ENCODE data around the gene ANGPTL8.

The ANGPTL8 gene

DNA sequence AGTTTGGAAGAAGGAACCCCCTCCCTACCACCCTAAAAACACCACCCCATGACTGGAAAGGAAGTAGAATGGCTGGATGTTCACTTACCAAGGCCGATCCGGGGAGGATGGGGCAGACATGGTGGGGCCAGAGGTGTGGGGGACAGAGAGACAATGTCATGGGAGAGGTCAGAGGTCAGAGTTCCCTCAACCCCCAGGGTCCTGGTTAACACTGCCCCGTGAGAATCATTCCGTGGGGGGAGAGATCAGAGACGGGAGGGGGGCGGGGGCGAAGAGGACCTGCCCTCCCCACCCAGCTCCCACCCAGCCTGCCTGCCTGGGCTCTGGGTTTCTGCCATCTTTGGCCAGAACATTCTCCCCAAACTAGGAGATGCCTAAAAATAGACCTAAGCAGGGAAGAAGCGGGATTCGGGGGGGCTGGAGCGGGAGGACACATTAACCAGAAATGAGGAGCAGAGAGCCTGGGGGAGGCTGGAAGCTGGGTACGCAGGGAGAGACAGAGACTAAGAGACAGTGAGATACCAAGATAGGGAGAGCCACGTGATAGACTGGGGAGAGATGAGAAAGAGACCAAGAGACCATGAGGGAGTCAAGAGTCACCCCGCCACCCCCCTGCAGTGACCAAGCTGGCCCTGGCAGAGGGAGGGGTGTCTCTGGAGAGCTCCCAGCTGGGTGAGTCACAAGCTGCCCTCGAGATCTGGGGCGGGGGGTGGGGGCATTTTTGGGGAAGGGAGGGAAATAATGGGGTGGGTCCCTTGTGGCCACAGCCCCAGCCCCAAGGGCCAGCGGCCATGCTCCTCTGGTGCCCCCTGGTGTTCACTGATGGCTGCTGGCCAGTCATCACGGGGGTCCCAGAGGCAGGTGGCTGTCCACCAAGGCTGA, 36.0 kb upstream of the ANGPTL8 start:
- Histone ChIP-seq H3K4me3 (ENCODE audit: insufficient read depth, low read depth, low read length, poor library complexity, severe bottlenecking) (no peak overlapping the region), H3K27me3 (replicated peaks; ENCODE audit: control insufficient read depth, insufficient read depth, low read length, poor library complexity, severe bottlenecking) (no peaks in the 10 kb centered on the region), H3K9me3 (ENCODE audit: control insufficient read depth, low read length) (no peaks in the 10 kb centered on the region), H3K36me3 (ENCODE audit: control insufficient read depth, insufficient read depth, low read length) (no peaks in the 10 kb centered on the region), H3K27ac (ENCODE audit: insufficient read depth, low read length, poor library complexity, severe bottlenecking) (no peak overlapping the region), H3K4me1 (ENCODE audit: control insufficient read depth, insufficient read depth, low read length, poor library complexity, severe bottlenecking) (no peaks in the 10 kb centered on the region)
- DNase-seq: peak in 1 of 3 donors; percentile 21

DNA sequence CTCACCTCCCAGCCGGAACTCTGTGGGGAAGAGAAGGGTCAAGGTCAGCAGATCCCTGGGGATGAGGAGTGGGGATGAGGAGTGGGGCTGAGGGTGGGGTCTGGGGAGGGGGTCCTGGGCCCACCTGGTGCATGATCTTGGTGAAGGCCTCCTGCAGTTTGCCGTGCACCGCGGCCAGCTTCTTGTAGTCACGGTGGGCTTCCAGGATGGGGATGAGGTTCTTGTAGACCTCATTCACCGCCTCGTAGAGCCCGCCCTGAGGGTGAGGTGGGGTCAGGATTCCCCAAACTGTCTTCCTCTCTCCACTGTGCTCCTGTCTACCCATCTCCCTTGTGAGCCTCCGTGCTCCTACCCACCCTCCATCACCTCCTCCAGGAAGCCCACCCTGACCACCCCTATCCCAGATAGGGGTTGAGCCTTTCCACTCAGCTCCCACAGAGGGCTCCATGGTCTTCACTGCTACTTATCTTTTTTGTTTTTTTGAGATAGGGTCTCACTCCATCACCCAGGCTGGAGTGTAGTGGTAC, 35.3 kb upstream of the ANGPTL8 start:
- Histone ChIP-seq H3K27ac (ENCODE audit: insufficient read depth, low read length, poor library complexity, severe bottlenecking) (no peak overlapping the region), H3K4me3 (ENCODE audit: insufficient read depth, low read depth, low read length, poor library complexity, severe bottlenecking) (no peak overlapping the region), H3K4me1 (ENCODE audit: control insufficient read depth, insufficient read depth, low read length, poor library complexity, severe bottlenecking) (no peaks in the 10 kb centered on the region)

GRCh38 chr19:11204943-11205349, 34.5 kb upstream of the ANGPTL8 start:
- Histone ChIP-seq H3K4me3 (ENCODE audit: insufficient read depth, low read depth, low read length, poor library complexity, severe bottlenecking) (no peak overlapping the region), H3K27ac (ENCODE audit: insufficient read depth, low read length, poor library complexity, severe bottlenecking) (no peak overlapping the region), H3K27me3 (replicated peaks; ENCODE audit: control insufficient read depth, insufficient read depth, low read length, poor library complexity, severe bottlenecking) (no peaks in the 10 kb centered on the region), H3K9me3 (ENCODE audit: control insufficient read depth, low read length) (no peaks in the 10 kb centered on the region), H3K36me3 (ENCODE audit: control insufficient read depth, insufficient read depth, low read length) (no peaks in the 10 kb centered on the region), H3K4me1 (ENCODE audit: control insufficient read depth, insufficient read depth, low read length, poor library complexity, severe bottlenecking) (no peaks in the 10 kb centered on the region)
- no peak for DNase-seq

More for the DNA sequence above, 35.3 kb upstream of the ANGPTL8 start:
- Histone ChIP-seq H3K36me3 (ENCODE audit: control insufficient read depth, insufficient read depth, low read length) (no peaks in the 10 kb centered on the region), H3K9me3 (ENCODE audit: control insufficient read depth, low read length) (no peaks in the 10 kb centered on the region), H3K27me3 (replicated peaks; ENCODE audit: control insufficient read depth, insufficient read depth, low read length, poor library complexity, severe bottlenecking) (no peaks in the 10 kb centered on the region)
- no peak for DNase-seq

DNA sequence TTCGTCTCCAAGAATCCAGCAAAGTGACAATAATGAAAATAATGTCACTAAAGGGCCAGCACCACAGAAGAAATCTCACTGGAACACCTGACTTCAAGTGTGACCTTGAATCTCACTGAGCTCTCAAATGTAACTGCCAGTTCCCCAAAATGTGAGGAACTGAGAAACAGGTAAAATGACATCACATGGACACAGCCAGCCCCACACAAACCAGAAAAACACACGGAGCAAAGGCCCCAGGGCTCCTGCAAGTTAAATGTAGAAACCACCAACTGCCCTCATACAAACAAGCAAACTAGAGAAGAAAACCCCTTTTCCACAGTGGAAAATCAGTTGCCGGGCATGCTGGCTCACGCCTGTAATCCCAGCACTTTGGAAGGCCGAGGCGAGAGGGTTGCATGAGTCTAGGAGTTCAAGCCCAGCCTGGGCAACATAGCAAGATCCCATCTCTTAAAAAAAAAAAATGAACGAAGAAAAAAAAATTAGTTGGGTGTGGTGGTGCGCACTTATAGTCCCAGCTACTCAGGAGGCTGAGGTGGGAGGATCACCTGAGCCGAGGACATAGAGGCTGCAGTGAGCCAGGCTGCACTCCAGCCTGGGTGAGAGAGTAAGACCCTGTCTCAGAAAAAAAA, 33.4 kb upstream of the ANGPTL8 start:
- H3K9me3 ChIP-seq (ENCODE audit: control insufficient read depth, low read length): no peaks in the 10 kb centered on the region
- no peak overlapping the region for H3K27ac ChIP-seq (ENCODE audit: insufficient read depth, low read length, poor library complexity, severe bottlenecking)
- no peaks in the 10 kb centered on the region for H3K27me3 ChIP-seq (replicated peaks; ENCODE audit: control insufficient read depth, insufficient read depth, low read length, poor library complexity, severe bottlenecking)
- no peaks in the 10 kb centered on the region for H3K36me3 ChIP-seq (ENCODE audit: control insufficient read depth, insufficient read depth, low read length)
- no peak for DNase-seq
- no peaks in the 10 kb centered on the region for H3K4me1 ChIP-seq (ENCODE audit: control insufficient read depth, insufficient read depth, low read length, poor library complexity, severe bottlenecking)
- no peak overlapping the region for H3K4me3 ChIP-seq (ENCODE audit: insufficient read depth, low read depth, low read length, poor library complexity, severe bottlenecking)

DNA sequence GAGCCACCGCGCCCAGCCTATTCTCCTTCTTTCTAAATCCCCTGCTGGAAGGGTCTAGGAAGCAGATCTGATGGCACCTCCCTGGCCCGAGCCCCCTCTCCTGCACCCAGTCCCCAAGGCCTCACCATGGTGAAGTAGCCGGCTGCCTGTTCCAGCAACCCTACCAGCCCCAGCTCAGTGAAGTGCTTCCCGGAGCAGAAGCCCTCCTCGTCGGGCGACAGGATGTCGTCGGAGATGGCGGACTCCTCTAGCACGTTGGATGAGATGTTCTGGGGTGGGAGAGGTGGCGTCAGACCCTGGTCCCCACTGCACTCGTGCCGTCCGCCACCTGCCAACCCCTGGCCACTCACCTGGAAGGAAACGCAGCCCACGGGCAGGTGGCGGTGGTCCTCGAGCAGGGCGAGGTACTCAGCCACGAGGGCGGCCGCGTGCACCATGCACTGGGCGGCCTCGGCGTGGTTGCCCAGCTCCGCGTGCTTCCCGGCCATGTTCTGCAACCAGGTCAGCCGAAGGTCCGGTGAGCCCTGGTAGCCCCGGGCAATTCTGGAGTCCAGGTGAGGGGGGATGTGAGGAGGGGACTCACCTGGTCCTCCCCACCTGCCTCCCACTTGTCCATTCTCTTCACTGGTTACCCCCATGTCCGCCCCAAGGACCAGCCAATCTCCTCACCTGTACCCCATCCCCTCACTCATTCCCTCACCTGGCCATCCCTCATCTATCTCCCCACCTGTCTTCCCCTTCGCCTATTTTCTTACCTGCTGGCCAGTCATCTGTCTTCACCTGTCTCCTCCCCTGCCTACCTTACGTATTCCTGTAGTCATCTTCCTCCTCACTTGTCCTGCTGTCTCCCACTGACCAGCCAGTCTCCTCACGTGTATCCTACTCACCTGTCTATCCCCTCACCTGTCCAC, 30.6 kb upstream of the ANGPTL8 start:
- Histone ChIP-seq H3K4me3 (ENCODE audit: insufficient read depth, low read depth, low read length, poor library complexity, severe bottlenecking) (no peak overlapping the region), H3K9me3 (ENCODE audit: control insufficient read depth, low read length) (no peaks in the 10 kb centered on the region), H3K27ac (ENCODE audit: insufficient read depth, low read length, poor library complexity, severe bottlenecking) (no peak overlapping the region), H3K36me3 (ENCODE audit: control insufficient read depth, insufficient read depth, low read length) (no peaks in the 10 kb centered on the region), H3K27me3 (replicated peaks; ENCODE audit: control insufficient read depth, insufficient read depth, low read length, poor library complexity, severe bottlenecking) (no peaks in the 10 kb centered on the region), H3K4me1 (ENCODE audit: control insufficient read depth, insufficient read depth, low read length, poor library complexity, severe bottlenecking) (no peaks in the 10 kb centered on the region)
- DNase-seq: no peak

GRCh38 chr19:11209839-11210655, 29.4 kb upstream of the ANGPTL8 start:
- no peaks in the 10 kb centered on the region for H3K36me3 ChIP-seq (ENCODE audit: control insufficient read depth, insufficient read depth, low read length)
- no peaks in the 10 kb centered on the region for H3K4me1 ChIP-seq (ENCODE audit: control insufficient read depth, insufficient read depth, low read length, poor library complexity, severe bottlenecking)
- no peaks in the 10 kb centered on the region for H3K9me3 ChIP-seq (ENCODE audit: control insufficient read depth, low read length)
- no peak for DNase-seq
- no peaks in the 10 kb centered on the region for H3K27me3 ChIP-seq (replicated peaks; ENCODE audit: control insufficient read depth, insufficient read depth, low read length, poor library complexity, severe bottlenecking)
- no peak overlapping the region for H3K4me3 ChIP-seq (ENCODE audit: insufficient read depth, low read depth, low read length, poor library complexity, severe bottlenecking)
- H3K27ac ChIP-seq (ENCODE audit: insufficient read depth, low read length, poor library complexity, severe bottlenecking): no peak overlapping the region

DNA sequence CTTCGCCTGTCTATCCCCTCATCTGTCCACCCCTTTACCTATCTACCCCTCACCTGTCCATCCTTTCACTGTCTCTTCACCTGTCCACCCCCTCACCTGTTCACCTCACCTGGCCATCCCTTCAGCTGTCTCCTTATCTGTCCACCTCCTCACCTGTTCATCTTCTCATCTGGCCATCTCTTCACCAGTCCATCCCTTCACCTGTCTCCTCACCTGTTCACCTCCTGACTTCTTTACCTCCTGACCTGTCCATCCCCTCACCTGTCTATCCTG, 28.8 kb upstream of the ANGPTL8 start:
- no peak for DNase-seq
- Histone ChIP-seq H3K27ac (ENCODE audit: insufficient read depth, low read length, poor library complexity, severe bottlenecking) (no peak overlapping the region), H3K4me1 (ENCODE audit: control insufficient read depth, insufficient read depth, low read length, poor library complexity, severe bottlenecking) (no peaks in the 10 kb centered on the region), H3K9me3 (ENCODE audit: control insufficient read depth, low read length) (no peaks in the 10 kb centered on the region), H3K27me3 (replicated peaks; ENCODE audit: control insufficient read depth, insufficient read depth, low read length, poor library complexity, severe bottlenecking) (no peaks in the 10 kb centered on the region), H3K4me3 (ENCODE audit: insufficient read depth, low read depth, low read length, poor library complexity, severe bottlenecking) (no peak overlapping the region), H3K36me3 (ENCODE audit: control insufficient read depth, insufficient read depth, low read length) (no peaks in the 10 kb centered on the region)

DNA sequence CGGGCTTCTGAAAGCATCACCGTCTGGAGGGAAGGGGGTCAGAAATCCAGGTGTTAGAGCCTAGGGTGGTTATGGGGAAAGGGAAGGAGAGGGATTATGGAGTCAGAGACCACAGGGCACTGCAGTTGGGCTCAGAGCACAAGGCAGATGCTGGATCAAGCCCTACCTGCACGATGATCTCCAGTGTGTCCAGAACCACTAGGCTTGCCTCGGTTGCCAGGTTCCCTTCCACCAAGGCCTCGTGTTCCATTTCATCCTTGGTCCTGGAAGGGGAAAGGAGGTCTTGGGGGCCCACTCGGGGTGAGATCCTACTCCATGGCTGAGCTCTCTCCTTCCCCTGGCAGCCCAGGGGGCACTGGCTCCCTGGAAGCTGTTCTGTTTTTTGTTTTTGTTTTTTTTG, 25.0 kb upstream of the ANGPTL8 start:
- no peaks in the 10 kb centered on the region for H3K9me3 ChIP-seq (ENCODE audit: control insufficient read depth, low read length)
- DNase-seq: no peak
- no peaks in the 10 kb centered on the region for H3K27me3 ChIP-seq (replicated peaks; ENCODE audit: control insufficient read depth, insufficient read depth, low read length, poor library complexity, severe bottlenecking)
- H3K36me3 ChIP-seq (ENCODE audit: control insufficient read depth, insufficient read depth, low read length): no peaks in the 10 kb centered on the region
- no peak overlapping the region for H3K4me3 ChIP-seq (ENCODE audit: insufficient read depth, low read depth, low read length, poor library complexity, severe bottlenecking)
- H3K27ac ChIP-seq (ENCODE audit: insufficient read depth, low read length, poor library complexity, severe bottlenecking): no peak overlapping the region
- H3K4me1 ChIP-seq (ENCODE audit: control insufficient read depth, insufficient read depth, low read length, poor library complexity, severe bottlenecking): no peaks in the 10 kb centered on the region

GRCh38 chr19:11221082-11221598, 18.3 kb upstream of the ANGPTL8 start:
- Histone ChIP-seq H3K4me3 (ENCODE audit: insufficient read depth, low read depth, low read length, poor library complexity, severe bottlenecking) (no peak overlapping the region), H3K4me1 (ENCODE audit: control insufficient read depth, insufficient read depth, low read length, poor library complexity, severe bottlenecking) (no peaks in the 10 kb centered on the region), H3K9me3 (ENCODE audit: control insufficient read depth, low read length) (no peaks in the 10 kb centered on the region), H3K27me3 (replicated peaks; ENCODE audit: control insufficient read depth, insufficient read depth, low read length, poor library complexity, severe bottlenecking) (no peaks in the 10 kb centered on the region), H3K36me3 (ENCODE audit: control insufficient read depth, insufficient read depth, low read length) (no peaks in the 10 kb centered on the region), H3K27ac (ENCODE audit: insufficient read depth, low read length, poor library complexity, severe bottlenecking) (no peak overlapping the region)
- DNase-seq: no peak
